ENCODE measurements around the gene DPP4.

DPP4 gene

DNA sequence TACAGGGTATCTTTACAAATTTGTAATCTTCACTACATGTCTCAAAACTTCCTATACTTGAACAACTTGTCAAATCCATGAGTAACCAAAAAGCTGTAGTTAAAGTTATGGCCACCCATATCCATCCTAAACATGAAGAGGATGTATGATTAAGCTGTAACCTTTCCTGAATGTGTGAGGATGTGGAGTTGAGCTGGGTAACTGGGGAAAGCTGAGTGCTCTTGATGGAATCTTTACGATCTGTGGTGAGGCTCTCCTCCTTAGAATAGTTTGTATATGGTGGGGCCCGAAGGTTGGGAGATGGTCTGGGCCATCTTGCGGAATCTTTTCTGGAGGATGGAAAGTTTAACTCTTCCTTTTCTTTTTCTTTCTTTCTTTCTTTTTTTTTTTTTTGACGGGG is 29.4 kb downstream of the DPP4 start:
- Histone ChIP-seq H3K4me1 (ENCODE audit: control insufficient read depth in 1 of 2, insufficient read depth in 1 of 2, low read depth in 1 of 2, low read length in 1 of 2) (no peaks in the 10 kb centered on the region), H3K27me3 (no peaks in the 10 kb centered on the region), H3K27ac (no peak overlapping the region), H3K36me3 (no peaks in the 10 kb centered on the region), H3K4me3 (ENCODE audit: low read depth in 1 of 2, low read length in 1 of 2) (no peak overlapping the region), H3K9me3 (no peaks in the 10 kb centered on the region)
- TF ChIP-seq, protein P1, sequence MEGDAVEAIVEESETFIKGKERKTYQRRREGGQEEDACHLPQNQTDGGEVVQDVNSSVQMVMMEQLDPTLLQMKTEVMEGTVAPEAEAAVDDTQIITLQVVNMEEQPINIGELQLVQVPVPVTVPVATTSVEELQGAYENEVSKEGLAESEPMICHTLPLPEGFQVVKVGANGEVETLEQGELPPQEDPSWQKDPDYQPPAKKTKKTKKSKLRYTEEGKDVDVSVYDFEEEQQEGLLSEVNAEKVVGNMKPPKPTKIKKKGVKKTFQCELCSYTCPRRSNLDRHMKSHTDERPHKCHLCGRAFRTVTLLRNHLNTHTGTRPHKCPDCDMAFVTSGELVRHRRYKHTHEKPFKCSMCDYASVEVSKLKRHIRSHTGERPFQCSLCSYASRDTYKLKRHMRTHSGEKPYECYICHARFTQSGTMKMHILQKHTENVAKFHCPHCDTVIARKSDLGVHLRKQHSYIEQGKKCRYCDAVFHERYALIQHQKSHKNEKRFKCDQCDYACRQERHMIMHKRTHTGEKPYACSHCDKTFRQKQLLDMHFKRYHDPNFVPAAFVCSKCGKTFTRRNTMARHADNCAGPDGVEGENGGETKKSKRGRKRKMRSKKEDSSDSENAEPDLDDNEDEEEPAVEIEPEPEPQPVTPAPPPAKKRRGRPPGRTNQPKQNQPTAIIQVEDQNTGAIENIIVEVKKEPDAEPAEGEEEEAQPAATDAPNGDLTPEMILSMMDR (IDR thresholded peaks at IDR 0.05), result no peak

DNA sequence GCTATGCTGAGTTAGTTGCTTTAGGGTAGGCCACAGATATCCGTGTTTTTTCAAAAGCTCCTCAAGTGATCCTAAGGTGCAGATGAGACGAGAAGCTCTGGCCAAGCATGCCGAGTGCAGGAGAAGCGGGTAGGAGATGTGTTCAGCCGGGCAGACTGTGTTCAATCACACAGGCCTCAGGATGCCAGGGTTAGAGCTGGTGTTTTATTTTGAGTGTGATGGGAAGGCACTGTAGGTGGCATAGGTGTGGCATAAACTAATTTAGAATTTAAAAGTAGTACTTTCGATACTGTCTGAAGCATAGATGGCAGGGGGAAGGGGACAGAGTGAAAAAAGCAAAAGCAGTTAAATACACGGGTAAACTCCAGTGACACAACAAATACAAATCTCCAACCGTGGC is 30.9 kb downstream of the DPP4 start:
- Histone ChIP-seq H3K4me1 (ENCODE audit: control insufficient read depth in 1 of 2, insufficient read depth in 1 of 2, low read depth in 1 of 2, low read length in 1 of 2) (no peaks in the 10 kb centered on the region), H3K36me3 (no peaks in the 10 kb centered on the region), H3K4me3 (ENCODE audit: low read depth in 1 of 2, low read length in 1 of 2) (no peak overlapping the region), H3K27ac (no peak overlapping the region), H3K9me3 (no peaks in the 10 kb centered on the region), H3K27me3 (no peaks in the 10 kb centered on the region)
- TF ChIP-seq, protein P1 (IDR thresholded peaks at IDR 0.05), result no peak

DNA sequence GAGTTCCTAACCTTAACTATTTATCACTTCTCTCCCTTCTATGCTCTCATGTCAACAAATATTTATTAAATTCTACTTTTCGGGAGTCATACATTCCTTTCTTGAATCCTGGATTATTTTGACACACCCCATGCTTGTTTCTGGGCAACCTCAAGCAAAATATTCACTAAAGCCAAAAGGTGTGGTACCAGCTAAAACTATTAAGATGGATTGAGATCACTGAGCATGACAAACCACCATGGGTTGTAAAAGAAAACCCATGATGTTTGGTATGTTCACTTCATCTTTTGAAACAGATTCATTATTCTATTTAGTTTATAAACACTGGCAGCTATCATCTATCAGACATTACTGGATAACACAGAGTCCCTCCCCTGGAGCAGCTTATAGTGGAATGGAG is 32.5 kb downstream of the DPP4 start:
- H3K36me3 ChIP-seq, result no peaks in the 10 kb centered on the region
- no peak overlapping the region for H3K4me3 ChIP-seq (ENCODE audit: low read depth in 1 of 2, low read length in 1 of 2)
- H3K4me1 ChIP-seq (ENCODE audit: control insufficient read depth in 1 of 2, insufficient read depth in 1 of 2, low read depth in 1 of 2, low read length in 1 of 2), result no peaks in the 10 kb centered on the region
- H3K9me3 ChIP-seq, result no peaks in the 10 kb centered on the region
- no peak overlapping the region for H3K27ac ChIP-seq
- TF ChIP-seq, protein P1 (IDR thresholded peaks at IDR 0.05), result no peak
- H3K27me3 ChIP-seq, result no peaks in the 10 kb centered on the region

DNA sequence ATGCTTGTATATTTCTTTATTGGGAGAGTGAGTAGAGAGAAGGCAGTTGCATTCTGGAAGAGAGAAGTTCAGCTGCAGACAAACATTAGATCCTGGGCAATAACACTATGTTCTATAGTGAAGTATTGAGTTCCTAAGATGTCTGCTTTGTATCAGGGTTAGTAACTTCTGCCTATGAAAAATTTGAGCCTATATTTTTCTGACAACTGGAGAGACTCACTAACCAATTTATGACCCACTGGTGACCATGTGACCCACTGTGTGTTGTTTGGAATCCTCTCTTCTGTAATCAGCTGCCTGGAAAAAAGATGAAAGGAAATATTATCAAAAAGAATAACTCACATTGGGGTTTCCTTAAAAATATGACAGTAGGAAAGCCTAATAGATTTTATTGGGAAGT is 35.3 kb downstream of the DPP4 start:
- Histone ChIP-seq H3K27me3 (no peaks in the 10 kb centered on the region), H3K4me3 (ENCODE audit: low read depth in 1 of 2, low read length in 1 of 2) (no peak overlapping the region), H3K9me3 (no peaks in the 10 kb centered on the region), H3K36me3 (no peaks in the 10 kb centered on the region), H3K27ac (no peak overlapping the region), H3K4me1 (ENCODE audit: control insufficient read depth in 1 of 2, insufficient read depth in 1 of 2, low read depth in 1 of 2, low read length in 1 of 2) (no peaks in the 10 kb centered on the region)
- TF ChIP-seq, protein P1 (IDR thresholded peaks at IDR 0.05), result no peak

DNA sequence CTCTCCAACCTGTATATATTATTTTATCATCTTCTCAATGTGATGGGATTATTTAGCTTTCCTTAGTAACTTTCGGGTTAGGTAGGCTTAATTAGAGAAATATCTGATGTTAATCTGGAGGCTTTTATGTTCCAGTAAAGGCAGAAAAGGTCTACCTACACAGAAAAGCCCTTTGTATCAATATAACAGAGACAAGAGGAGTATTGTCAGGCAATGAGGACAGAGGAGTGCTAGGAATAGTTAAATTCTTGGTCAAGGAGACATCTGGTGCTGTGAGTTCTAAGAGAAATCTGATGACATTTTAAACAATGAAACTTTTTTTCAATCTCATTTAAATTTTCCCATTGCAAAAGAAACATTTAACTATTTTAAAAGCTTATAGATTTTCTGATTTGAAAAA is 36.1 kb downstream of the DPP4 start:
- TF ChIP-seq, protein P1 (IDR thresholded peaks at IDR 0.05), result no peak

More for the DNA sequence above, 36.1 kb downstream of the DPP4 start:
- Histone ChIP-seq H3K36me3 (no peaks in the 10 kb centered on the region), H3K9me3 (no peaks in the 10 kb centered on the region), H3K27me3 (no peaks in the 10 kb centered on the region), H3K27ac (no peak overlapping the region), H3K4me1 (ENCODE audit: control insufficient read depth in 1 of 2, insufficient read depth in 1 of 2, low read depth in 1 of 2, low read length in 1 of 2) (no peaks in the 10 kb centered on the region), H3K4me3 (ENCODE audit: low read depth in 1 of 2, low read length in 1 of 2) (no peak overlapping the region)

Measured in neutrophil (primary cell).